NCI-H1048 (cell line): ENCODE data around the gene LSM2.
A peak's percentile ranks its signal among the peaks of the same experiment; 100 is the strongest.
"Not testable (repeated sequence)": the region's sequence is repeated elsewhere in the genome, so short reads cannot be mapped to it uniquely, and the experiment has no call there.

Experiments
- DNase-seq: peaks from one replicate; lab custom pipeline; 2025; lab: John Stamatoyannopoulos, UW

LSM2 gene

DNA sequence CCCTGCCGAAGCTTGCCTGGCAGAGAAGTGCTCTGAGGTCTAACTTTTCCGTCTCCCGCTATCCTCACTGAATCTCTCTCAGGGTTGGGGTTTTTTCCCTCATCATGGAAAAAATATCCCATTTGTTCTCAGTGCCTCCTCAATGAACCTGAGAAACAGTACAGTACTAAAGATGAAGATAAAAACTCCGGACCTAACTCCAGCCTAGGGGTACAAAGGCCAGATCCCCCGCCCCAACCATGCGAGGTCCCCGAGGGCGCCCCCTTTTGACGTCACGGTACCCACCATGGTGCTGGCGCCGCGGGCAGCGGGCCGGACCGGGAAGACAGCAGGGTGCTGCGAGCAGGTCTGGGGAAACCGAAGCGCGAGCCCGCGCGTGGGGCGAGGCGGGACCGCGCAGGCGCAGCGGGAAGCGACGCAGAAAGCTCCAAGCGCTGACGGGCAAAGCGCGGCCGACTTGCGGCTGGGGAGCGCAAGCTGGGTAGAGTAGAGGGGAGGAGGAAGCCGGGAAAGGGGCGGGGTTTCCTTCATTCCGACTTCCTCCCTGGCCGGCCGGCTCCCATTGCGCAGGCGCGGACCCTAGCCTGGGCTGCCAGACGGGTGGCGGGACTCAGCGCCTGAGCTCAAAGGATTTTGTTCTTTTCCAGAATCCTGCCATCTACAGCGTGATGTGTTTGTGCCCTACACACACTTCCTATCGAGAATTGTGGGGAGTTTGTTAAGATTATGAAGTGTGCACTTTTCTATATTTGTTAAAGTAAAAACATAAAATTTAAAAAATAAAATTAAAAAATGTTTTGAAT, at the start of gene LSM2:
TSS of gene LSM2 (minus strand) at position 497 of the 803 bp plus-strand sequence. CDS start at position 288, 209 bp downstream.
- peak; percentile 91 for DNase-seq

DNA sequence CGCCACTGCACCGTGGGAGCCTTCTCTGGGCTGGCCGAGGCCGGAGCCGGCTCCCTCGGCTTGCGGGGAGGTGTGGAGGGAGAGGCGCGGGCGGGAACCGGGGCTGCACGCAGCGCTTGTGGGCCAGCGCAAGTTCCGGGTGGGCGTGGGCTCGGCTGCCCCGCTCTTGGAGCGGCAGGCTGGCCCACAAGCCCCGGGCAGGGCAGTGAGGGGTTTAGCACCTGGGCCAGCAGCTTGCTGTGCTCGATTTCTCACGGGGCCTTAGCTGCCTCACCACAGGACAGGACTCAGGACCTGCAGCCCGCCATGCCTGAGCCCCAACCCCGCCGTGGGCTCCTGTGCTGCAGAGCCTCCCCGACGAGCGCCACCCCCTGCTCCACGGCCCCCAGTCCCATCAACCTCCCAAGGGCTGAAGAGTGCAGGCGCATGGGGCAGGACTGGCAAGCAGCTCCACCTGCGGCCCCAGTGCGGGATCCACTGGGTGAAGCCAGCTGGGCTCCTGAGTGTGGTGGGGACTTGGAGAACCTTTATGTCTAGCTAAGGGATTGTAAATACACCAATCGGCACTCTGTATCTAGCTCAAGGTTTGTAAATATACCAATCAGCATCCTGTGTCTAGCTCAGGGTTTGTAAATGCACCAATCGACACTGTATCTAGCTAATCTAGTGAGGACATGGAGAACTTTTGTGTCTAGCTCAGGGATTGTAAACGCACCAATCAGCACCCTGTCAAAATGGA, 45.4 kb upstream of the LSM2 start:
- not testable (repeated sequence) for DNase-seq

DNA sequence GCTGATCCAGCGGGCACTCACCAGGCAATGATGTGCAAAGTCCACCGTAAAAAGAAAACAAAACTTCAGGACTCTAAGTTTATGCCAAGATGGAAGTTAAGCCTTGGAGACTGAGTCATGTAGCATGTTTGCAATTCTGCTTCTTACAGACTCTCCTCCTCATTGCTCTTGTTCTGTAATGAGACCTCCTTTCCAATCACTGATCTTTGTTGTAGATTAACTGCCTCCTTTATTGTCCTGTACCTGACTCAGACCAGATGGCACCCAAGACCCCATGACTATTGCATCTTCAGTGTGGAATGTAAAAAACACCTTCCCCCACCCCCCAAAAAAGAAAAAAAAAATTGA, 44.7 kb upstream of the LSM2 start:
- no peak for DNase-seq

DNA sequence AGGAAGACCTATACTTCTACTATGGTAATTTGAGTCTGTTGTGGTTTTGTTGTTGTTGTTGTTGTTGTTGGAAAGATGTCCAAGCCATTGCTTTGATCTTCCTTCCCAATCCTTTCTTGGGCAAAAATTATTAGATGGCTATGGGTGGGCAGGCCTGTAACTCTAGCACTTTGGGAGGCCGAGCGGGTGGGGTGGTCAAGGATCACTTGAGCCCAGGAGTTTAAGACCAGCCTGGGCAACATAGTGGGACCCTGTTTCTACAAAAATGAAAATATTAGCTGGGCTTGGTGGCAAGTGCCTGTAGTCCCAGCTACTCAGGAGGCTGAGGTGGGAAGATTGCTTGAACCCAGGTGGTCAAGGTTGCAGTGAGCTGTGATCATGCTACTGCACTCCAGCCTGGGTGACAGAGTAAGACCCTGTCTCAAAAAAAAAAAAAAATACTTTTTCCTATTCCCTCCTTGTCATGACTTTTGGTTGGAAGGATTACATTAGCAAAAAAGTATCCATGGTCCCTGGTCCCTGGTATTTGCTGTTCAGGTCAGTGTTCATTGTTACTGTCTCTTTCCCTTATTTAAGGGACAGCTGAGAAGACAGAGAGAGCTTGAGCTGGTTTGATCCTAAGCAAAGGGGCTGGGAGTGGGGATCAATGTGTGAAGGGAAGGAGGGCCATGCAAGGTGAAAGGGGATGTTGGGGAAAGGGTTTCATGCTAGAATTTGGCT, 44.2 kb upstream of the LSM2 start:
- no peak for DNase-seq

DNA sequence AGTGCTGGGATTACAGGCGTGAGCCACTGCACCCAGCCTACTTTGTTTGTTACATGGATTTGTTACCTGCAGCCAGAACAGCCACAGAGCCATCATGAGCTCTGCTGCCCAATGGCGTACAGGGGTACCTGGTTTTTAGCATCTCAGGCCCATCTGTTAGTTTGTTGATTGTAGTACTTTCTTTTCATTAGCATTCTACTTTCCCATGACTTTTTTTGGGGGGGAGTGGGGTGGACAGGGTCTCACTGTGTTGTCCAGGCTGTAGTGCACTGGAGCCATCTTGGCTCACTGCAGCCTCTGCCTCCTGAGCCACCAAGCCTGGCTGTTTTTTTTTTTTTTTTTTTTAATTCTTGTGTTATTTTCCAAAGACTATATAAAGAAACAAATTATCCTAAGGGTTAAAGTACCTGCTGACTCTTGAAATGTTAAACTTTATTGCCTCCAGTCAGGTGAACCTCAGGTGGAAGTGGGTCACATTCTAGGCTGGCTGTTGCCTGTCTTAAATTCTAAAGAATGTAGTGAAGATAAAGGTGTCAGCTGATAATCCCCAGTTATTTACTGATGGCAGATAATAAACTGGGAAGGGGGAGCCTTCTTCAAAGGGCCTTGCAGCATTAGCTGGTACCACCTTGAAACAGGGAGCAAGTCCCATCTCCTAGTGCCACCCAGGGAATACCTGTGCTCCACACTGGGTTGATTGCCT, 40.7 kb upstream of the LSM2 start:
- no peak for DNase-seq

DNA sequence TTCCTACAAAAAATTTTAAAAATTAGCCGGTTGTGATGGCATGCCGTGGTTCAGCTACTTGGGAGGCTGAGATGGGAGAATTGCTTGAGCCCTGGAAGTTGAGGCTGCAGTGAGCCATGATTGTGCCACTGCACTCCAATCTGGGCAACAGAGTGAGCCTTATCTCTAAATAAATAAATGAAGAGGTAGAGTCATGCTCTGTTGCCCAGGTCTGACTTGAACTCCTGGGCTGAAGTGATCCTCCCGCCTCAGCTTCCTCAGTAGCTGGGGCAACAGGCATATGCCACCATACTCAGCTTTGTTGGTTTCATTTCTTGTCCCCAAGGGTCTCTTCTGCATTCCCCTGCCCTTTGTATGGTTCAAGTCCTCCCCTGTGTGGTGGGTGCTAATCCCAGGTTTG, 37.7 kb upstream of the LSM2 start:
- DNase-seq: no peak

DNA sequence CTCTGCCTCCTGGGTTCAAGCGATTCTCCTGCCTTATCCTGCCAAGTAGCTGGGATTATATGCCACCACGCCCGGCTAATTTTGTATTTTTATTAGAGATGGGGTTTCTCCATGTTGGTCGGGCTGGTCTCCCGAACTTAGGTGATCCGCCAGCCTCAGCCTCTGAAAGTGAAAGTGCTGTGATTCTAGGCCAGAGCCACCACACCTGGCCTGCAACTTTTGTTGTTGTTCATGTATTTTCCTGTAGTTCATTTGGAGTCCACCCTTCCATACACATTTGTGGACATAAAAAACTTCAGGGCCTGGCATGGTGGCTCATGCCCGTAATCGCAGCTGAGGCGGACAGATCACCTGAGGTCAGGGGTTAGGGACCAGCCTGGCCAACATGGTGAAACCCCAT, 35.3 kb upstream of the LSM2 start:
- no peak for DNase-seq

DNA sequence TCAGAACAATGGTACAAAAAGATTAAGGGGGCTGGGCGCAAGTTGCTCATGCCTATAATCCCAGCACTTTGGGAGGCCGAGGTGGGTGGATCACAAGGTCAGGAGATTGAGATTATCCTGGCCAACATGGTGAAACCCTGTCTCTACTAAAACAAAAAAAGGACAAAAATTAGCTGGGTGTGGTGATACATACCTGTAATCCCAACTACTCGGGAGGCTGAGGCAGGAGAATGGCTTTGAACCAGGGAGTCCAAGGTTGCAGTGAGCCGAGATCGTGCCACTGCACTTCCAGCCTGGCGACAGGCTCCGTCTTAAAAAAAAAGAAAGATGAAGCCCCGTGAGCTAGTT, 33.0 kb upstream of the LSM2 start:
- not testable (repeated sequence) for DNase-seq

DNA sequence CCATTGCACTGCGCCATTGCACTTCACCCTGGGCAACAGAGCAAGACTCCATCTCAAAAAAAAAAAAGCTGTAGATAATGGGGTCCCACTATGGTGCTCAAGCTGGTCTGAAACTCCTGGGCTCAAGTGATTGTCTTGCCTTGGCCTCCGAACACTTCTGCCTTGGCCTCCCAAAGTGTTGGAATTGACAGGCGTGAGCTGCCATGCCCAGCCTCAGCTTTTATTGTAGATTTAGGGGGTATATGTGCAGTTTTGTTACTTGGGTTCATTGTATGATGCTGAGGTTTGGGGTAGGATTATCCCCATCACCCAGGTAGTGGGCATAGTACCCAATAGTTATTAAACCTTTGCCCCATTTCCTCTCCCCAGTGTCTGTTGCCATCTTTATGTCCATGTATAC, 32.2 kb upstream of the LSM2 start:
- no peak for DNase-seq

DNA sequence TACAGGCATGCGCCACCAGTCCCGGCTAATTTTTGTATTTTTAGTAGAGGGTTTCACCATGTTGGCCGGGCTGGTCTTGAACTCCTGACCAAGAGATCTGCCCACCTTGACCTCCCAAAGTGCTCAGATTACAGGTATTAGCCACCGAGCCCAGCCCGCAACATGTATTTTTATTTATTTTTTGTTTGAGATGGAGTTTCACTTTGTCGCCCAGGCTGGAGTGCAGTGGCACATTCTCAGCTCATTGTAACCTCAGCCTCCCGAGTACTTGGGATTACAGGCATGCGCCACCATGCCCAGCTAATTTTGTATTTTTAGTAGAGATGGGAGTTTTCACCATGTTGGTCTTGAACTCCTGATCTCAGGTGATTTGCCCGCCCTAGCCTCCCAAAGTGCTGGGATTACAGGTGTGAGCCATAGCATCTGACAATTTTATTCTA, 31.4 kb upstream of the LSM2 start:
- not testable (repeated sequence) for DNase-seq

DNA sequence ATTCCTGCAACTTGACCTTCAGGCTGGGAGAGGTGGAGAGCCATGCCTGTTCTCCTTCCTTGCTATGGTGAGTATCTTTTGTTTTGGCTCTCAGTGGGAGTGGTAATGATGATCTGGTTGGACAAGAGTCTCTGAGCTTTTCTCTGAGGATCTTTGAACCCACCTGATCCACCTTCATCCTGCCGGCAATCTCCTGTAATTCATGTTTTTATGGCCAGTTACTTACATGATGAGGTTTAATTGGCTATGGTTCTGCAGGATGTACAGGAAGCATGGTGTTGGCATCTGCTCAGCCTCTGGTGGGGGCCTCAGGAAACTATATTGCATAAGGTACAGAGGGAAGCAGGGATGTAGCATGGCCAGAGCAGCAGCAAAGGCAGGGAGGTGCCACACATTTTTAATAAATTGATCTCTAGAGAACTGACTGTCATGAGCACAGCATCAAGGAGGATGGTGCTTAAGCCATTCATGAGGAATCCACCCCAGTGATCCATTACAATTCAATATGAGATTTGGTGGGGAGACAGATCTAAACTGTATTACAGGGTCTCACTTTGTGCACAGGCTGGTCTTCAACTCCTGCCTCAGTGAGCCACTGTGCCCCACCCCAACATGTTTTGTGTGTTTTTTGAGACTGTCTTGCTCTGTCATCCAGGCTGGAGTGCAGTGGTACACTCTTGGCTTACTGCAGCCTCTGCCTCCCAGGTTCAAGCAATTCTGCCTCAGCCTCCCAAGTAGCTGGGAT, 30.8 kb upstream of the LSM2 start:
- no peak for DNase-seq

DNA sequence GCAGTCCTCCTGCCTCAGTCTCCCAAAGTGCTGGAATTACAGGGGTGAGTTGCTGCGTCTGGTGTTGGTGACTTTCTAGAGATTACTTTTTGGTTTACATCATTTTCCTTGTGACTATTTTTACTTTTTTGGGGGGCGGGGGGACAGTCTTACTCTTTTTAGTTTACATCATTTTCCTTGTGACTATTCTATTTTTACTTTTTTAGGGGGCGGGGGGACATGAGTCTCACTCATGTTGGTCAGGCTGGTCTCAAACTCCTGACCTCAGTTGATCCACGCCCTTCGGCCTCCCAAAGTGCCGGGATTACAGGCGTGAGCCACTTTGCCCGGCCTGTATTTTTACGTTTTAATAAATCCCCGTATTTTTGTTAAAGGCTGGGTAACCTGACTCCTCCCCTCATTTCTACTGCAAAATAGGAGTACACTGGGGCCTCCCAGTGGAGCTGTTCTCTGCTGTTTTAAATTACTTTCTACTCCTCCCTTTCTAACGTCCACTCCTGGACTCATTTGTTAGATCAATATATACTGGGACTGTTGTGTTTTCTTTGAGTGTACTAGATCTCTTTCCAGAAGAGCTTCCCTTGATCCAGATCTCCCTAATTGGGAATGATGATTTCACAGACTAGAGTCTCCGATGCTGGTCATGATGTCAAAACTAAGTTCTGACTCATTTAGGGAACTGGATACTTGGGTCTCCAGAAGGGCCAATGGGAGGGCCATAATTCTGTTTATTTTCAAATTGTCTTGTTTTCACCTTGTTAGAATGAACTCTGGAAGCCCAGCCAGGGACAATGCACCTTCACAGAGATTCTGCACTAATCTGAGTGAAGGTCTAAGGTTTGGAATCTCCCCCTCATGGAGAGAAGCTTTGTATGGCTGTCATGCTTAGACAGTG, 30.0 kb upstream of the LSM2 start:
- DNase-seq: no peak

DNA sequence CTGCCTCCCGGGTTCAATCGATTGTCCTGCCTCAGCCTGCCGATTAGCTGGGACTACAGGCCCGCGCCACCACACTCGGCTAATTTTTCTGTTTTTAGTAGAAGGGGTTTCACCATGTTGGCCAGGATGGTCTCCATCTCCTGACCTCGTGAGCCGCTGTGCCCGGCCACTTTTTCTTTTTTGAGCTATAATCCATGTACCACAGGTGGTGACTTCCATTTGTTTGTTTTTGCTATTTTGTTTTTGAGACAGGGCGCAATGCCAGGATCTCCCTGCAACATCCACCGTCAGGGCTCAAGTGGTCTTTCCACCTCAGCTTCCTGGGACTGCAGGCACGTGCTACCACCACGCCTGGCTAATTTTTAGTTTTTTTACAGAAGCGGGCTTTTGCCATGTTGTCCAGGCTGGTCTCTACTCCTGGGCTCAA, 29.3 kb upstream of the LSM2 start:
- no peak for DNase-seq

DNA sequence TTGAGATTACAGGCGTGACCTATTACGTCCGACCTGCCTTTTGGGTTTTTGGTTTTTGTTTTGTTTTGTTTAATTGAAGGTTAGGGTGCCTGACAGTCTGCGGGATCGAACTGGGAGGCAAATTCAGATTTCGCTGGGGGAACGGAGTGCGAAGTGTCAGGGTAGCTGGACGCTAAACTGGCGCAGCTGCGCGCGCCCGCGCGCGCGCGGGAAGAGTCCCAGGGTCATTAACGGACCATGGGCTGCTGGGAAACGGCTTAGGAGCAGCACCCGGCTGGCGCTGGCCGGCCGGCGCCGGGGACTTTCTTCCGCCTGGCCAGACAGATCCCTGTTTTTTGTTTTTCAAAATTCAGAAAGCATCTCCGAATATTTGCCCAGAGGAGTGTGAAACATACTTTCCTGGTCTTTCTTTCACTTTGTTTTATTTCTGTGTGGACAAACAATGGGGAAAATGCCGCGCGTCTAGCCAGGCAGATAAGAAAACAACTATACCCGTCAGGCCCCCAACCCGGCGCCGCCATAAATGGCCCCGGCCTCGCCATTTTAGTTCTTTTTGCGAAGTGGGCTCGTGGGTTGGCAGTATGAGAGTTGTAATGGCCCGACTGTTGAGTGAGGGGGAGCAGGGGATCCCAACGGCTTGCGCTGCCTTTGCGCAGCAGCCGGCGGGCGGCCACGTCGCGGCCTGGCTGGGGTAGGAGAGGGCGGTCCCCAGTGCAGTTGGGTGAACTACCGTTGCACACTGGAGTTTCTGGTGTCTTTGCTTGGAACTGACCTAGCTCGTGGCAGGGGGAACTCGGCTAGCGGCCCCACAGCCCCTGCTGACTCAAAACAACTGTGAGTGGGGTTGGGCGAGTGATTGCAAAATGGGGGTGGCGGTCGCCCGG, 27.8 kb upstream of the LSM2 start:
- DNase-seq: peak; percentile 68

DNA sequence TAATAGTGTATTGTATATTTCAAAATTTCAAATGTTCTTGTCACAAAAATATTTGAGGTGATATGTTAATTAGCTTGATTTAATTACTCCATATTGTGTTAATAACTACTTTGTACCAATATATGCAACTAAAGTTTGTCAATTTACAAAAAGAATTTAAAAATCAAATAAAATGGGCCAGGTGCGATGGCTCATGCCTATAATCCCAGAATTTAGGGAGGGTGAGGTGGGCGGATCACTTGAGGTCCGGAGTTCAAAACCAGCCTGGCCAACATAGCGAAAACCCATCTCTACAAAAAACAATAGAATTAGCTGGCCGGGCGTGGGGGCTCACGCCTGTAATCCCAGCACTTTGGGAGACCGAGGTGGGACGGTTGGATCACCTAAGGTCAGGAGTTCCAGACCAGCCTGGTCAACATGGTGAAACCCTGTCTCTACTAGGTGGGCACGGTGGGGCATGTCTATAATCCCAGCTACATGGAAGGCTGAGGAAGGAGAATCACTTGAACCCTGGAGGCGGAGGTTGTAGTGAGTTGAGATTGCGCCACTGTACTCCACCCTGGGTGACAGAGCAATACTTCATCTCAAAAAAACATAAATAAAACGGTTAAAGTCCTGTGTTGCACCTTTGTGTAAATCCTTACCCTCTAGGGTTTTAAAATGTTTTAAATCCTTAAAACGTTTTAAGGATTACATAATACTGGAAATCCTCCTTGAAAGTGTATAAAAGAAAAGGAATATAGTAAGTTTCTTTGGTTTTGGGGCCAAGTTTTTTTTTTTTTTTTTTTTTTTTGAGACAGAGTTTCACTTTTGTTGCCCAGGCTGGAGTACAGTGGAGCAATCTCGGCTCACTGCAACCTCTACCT, 24.8 kb upstream of the LSM2 start:
- DNase-seq: no peak

DNA sequence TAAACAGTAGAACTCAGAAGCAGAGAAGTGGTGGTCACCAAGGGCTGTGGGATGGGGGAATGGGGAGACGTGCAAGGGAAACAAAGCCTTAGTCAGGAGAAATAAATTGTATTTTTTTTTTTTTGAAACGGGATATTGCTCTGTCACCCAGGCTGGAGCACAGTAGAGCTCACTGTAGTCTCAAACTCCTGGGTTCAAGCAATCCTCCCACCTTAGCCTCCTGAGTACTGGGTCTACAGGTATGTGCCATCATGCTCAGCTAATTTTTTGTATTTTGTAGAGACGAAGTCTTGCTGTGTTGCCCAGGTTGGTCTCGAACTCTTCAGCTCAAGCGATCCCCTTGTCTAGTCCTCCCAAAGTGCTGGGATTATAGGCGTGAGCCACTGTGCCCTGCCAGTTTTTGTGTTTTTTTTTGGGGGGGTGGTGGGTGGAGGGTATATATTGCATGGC, 24.1 kb upstream of the LSM2 start:
- no peak for DNase-seq

DNA sequence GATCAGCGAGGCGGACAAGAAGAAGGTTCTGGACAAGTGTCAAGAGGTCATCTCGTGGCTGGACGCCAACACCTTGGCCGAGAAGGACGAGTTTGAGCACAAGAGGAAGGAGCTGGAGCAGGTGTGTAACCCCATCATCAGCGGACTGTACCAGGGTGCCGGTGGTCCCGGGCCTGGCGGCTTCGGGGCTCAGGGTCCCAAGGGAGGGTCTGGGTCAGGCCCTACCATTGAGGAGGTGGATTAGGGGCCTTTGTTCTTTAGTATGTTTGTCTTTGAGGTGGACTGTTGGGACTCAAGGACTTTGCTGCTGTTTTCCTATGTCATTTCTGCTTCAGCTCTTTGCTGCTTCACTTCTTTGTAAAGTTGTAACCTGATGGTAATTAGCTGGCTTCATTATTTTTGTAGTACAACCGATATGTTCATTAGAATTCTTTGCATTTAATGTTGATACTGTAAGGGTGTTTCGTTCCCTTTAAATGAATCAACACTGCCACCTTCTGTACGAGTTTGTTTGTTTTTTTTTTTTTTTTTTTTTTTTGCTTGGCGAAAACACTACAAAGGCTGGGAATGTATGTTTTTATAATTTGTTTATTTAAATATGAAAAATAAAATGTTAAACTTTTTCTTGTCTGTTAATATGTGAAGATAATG, 23.0 kb upstream of the LSM2 start:
- DNase-seq: no peak
